B cell (primary cell): ENCODE measurements around the gene TTC8. TPM values are rescaled to one million over a fixed set of nuclear protein-coding genes. Genes with fewer than 3 reads are reported as not detected.

Experiments
- ATAC-seq: fragments of 200-7000 bp; cut with Tn5 transposase; one replicate; pipeline ENCODE4 v1.10.0; 2021; ENCODE audit warnings: low read depth, mild to moderate bottlenecking, moderate number of reproducible peaks, moderate library complexity
- CTCF ChIA-PET: fragments of 350-600 bp; sonication (Branson Sonifier 250); formaldehyde crosslinking; loops from one replicate; lab custom pipeline; 2021; ENCODE audit warnings: antibody characterized with exemption, inconsistent platforms; lab: Charles Lee
- POLR2A ChIA-PET: fragments of 350-600 bp; sonication (Branson Sonifier 250); formaldehyde crosslinking; loops from one replicate; lab custom pipeline; 2021; ENCODE audit warnings: antibody characterized with exemption; lab: Charles Lee
- DNase-seq: peaks from one replicate; pipeline ENCODE4 v3.0.0; 2013
- H2AFZ ChIP-seq: 2 replicates; pipeline ENCODE4 v1.6.1; 2012; ENCODE audit warnings: mild to moderate bottlenecking, low read depth, low read length; ENCODE audit not compliant: insufficient read depth, poor library complexity, severe bottlenecking
- H3K27ac ChIP-seq, 2 donors: 1 replicate in 1 of 2; 2 replicates in 1 of 2; pipeline ENCODE4 v1.5.1; 2012 to 2013; ENCODE audit warnings: low read length in 2 of 2, mild to moderate bottlenecking in 2 of 2, moderate library complexity in 1 of 2
- H3K27me3 ChIP-seq, 4 experiments: fragments of 200-600 bp in 1 of 4; sonication (generic) in 1 of 4; replicated peaks in 1 of 4; 1 replicate in 2 of 4; 2 replicates in 2 of 4; pipeline versions ENCODE4 v1.6.1 to v1.7.0; 2013 to 2016; ENCODE audit warnings: low read length in 3 of 4, mild to moderate bottlenecking in 2 of 4, mixed read lengths in 1 of 4, moderate library complexity in 1 of 4; ENCODE audit not compliant: insufficient read depth in 4 of 4, control insufficient read depth in 3 of 4; ENCODE audit errors: control extremely low read depth in 1 of 4
- H3K36me3 ChIP-seq, 2 experiments: replicated peaks in 1 of 2; 1 replicate in 1 of 2; 2 replicates in 1 of 2; pipeline versions ENCODE4 v1.6.1 to v1.7.1; 2013; ENCODE audit warnings: low read length in 1 of 2; ENCODE audit not compliant: insufficient read depth in 2 of 2, control insufficient read depth in 1 of 2; ENCODE audit errors: control extremely low read depth in 1 of 2, extremely low read depth in 1 of 2
- H3K4me1 ChIP-seq, 2 donors: fragments of 200-600 bp in 1 of 2; sonication (generic) in 1 of 2; 1 replicate in 1 of 2; 2 replicates in 1 of 2; pipeline versions ENCODE4 v1.5.1 to v1.6.1; 2013 to 2017; ENCODE audit warnings: low read length in 2 of 2; ENCODE audit not compliant: control insufficient read depth in 2 of 2, insufficient read depth in 2 of 2
- H3K4me2 ChIP-seq: replicated peaks from 2 replicates; pipeline ENCODE3; 2012; ENCODE audit warnings: mild to moderate bottlenecking, low read depth, low read length; ENCODE audit not compliant: poor library complexity, severe bottlenecking
- H3K4me3 ChIP-seq, 5 experiments: fragments of 200-600 bp in 1 of 5; sonication (generic) in 1 of 5; 1 replicate in 3 of 5; 2 replicates in 2 of 5; pipeline versions ENCODE4 v1.5.1 to v1.7.0; 2011 to 2016; ENCODE audit warnings: low read length in 4 of 5, mild to moderate bottlenecking in 4 of 5, low read depth in 2 of 5, control low read depth in 1 of 5, moderate library complexity in 1 of 5; ENCODE audit not compliant: insufficient read depth in 1 of 5; ENCODE audit errors: control extremely low read depth in 1 of 5, extremely low read depth in 1 of 5
- H3K79me2 ChIP-seq: fragments of 200-600 bp; sonication (generic); one replicate; pipeline ENCODE4 v1.6.0; 2016; ENCODE audit warnings: low read length; ENCODE audit not compliant: control insufficient read depth, insufficient read depth
- H3K9ac ChIP-seq: fragments of 200-600 bp; sonication (generic); 2 replicates; pipeline ENCODE4 v1.6.1; 2017; ENCODE audit warnings: mild to moderate bottlenecking, low read length, moderate library complexity
- H3K9me3 ChIP-seq, 3 donors: one replicate each; pipeline versions ENCODE4 v1.6.1 to v1.7.1; 2013; ENCODE audit warnings: low read length in 2 of 3; ENCODE audit not compliant: control insufficient read depth in 2 of 3, insufficient read depth in 1 of 3; ENCODE audit errors: control extremely low read depth in 1 of 3
- H4K20me1 ChIP-seq: 2 replicates; pipeline ENCODE4 v1.6.0; 2012; ENCODE audit warnings: mild to moderate bottlenecking, low read length; ENCODE audit not compliant: insufficient read depth, control insufficient read depth, poor library complexity, severe bottlenecking
- H3K27ac Mint-ChIP-seq: one replicate; pipeline ENCODE4 v1.8.0; 2021; ENCODE audit warnings: mixed read lengths
- H3K27me3 Mint-ChIP-seq: one replicate; pipeline ENCODE4 v1.8.0; 2021; ENCODE audit warnings: mixed read lengths
- H3K4me1 Mint-ChIP-seq: one replicate; pipeline ENCODE4 v1.8.0; 2021; ENCODE audit warnings: mixed read lengths
- H3K4me3 Mint-ChIP-seq: one replicate; pipeline ENCODE4 v1.8.0; 2021; ENCODE audit warnings: mixed read lengths
- H3K9me3 Mint-ChIP-seq: one replicate; pipeline ENCODE4 v1.8.0; 2022; ENCODE audit warnings: mixed read lengths; ENCODE audit not compliant: insufficient read depth
- CTCF ChIP-seq: fragments of 200-600 bp; IDR thresholded peaks from one replicate; pipeline ENCODE4 v1.8.0; 2022; ENCODE audit warnings: antibody characterized with exemption, mild to moderate bottlenecking
- EZH2 ChIP-seq: IDR thresholded peaks from 2 replicates; pipeline ENCODE4 v1.6.1; 2012; ENCODE audit warnings: borderline replicate concordance, low read depth, mild to moderate bottlenecking, moderate library complexity, low read length; ENCODE audit not compliant: insufficient read depth, poor library complexity, severe bottlenecking
- WGBS: methylation state at CpG from one replicate; pipeline ENCODE4 v1.1.5; 2013; ENCODE audit warnings: missing lambda C conversion rate; ENCODE audit not compliant: insufficient coverage; 5-methylcytosine and 5-hydroxymethylcytosine counted together
- intact Hi-C: fragments of 100-400 bp; cut with micrococcal nuclease; formaldehyde crosslinking; loops from one replicate; pipeline ENCODE4 v1.10.0; 2022
- polyA plus RNA-seq: library from polyadenylated mRNA; depleted of rRNA; stranded (reverse); fragments of >200 nt; gene quantifications from 2 replicates; pipeline ENCODE4 v1.2.3, GENCODE V29; 2012
- total RNA-seq, 2 donors: library from RNA; stranded (reverse); fragments of 120-200 nt in 1 of 2; gene quantifications; 1 replicate in 1 of 2; 2 replicates in 1 of 2; pipeline versions ENCODE4 v1.2.3 to v1.2.4, GENCODE V29; 2013 to 2022

TTC8 gene
- total and polyA plus RNA-seq, 2 donors (not counting 1 experiment from before 2014, with no cell fraction given) = 2.7 to 7.2 TPM

DNA sequence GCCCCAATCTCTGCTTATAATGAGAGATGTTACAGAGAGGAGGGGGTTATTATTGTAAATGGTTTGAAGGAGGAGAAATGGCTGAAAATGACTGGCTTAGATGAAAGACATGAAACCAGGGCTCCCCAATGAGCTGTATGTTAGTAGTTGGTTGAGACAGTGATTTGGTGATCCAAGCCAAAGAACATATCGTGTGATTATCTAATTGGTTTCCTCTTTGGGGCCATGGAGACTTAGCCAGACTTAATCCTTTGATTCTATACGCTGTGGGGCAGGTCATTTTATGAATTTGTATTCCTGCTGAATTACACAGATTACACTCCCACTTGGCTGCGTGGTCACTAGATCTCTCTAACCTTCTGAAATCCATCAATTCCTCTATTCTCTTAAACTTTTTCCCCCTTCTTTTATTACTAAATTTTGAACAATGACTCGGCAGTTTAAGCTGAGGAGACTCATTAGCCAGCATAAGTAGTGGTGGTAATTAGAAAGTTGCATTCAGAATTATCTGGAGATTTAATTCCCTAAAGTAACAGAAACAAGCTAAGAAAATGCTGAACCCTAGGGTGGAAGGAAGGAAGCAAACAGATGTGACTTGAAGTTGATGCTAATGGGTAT, 5.3 kb downstream of the TTC8 start:
- ChIA-PET CTCF (no interaction called here), POLR2A (no interaction called here)
- H3K27me3 Mint-ChIP-seq = peaks cover 4% of the 10 kb centered on the region
- no peak overlapping the region for H3K4me2 ChIP-seq
- no peak overlapping the region for H2AFZ ChIP-seq
- no peak overlapping the region for H3K4me3 Mint-ChIP-seq
- H3K4me1 Mint-ChIP-seq = peaks cover 11% of the 10 kb centered on the region
- H3K9ac ChIP-seq = no peak overlapping the region
- intact Hi-C loops = no loop called here
- no peaks in the 10 kb centered on the region for H4K20me1 ChIP-seq
- H3K27me3 ChIP-seq = no peaks in the 10 kb centered on the region
- TF ChIP-seq EZH2 (no peak), CTCF (no peak)
- 60% methylated on average over 1 of the region's 4 CpGs for WGBS
- H3K79me2 ChIP-seq = no peaks in the 10 kb centered on the region
- peaks cover 6 to 10% of the 10 kb centered on the region in 2 donors for H3K4me1 ChIP-seq
- no peaks in the 10 kb centered on the region for H3K9me3 ChIP-seq
- no peak for ATAC-seq
- no peak overlapping the region for H3K27ac ChIP-seq
- H3K27ac Mint-ChIP-seq = no peak overlapping the region
- no peak overlapping the region for H3K4me3 ChIP-seq
- DNase-seq = no peak
- no peaks in the 10 kb centered on the region for H3K9me3 Mint-ChIP-seq
- no peaks in the 10 kb centered on the region for H3K36me3 ChIP-seq

- Histone ChIP-seq H3K9me3 (no peaks in the 10 kb centered on the region), H3K27me3 (no peaks in the 10 kb centered on the region), H3K36me3 (no peaks in the 10 kb centered on the region), H3K4me3 (no peak overlapping the region), H3K9ac (no peak overlapping the region), H3K4me1 (peaks cover 0 to 4% of the 10 kb centered on the region in 2 donors), H3K4me2 (no peak overlapping the region), H2AFZ (no peak overlapping the region), H4K20me1 (no peaks in the 10 kb centered on the region), H3K27ac (no peak overlapping the region), H3K79me2 (no peaks in the 10 kb centered on the region)
- H3K4me1 Mint-ChIP-seq = peaks cover 3% of the 10 kb centered on the region
- no peak overlapping the region for H3K27ac Mint-ChIP-seq
- ChIA-PET POLR2A (no interaction called here), CTCF (no interaction called here)
- DNase-seq (no peak), ATAC-seq (no peak)
- no peak overlapping the region for H3K4me3 Mint-ChIP-seq
- TF ChIP-seq CTCF (no peak), EZH2 (no peak)
- H3K9me3 Mint-ChIP-seq = no peaks in the 10 kb centered on the region
- intact Hi-C loops = no loop called here
- peaks cover 4% of the 10 kb centered on the region for H3K27me3 Mint-ChIP-seq
Measured at GRCh38 chr14:88831284-88831683, 6.8 kb downstream of the TTC8 start.
